ENCODE data around the gene CCDC30.
"Not testable (repeated sequence)": the region's sequence is repeated elsewhere in the genome, so short reads cannot be mapped to it uniquely, and the experiment has no call there.

Gene CCDC30

GRCh38 chr1:42454403-42454802 lies 8.7 kb upstream of the CCDC30 start:
- no peak for DNase-seq

- DNase-seq: peak; percentile 47
Observed at GRCh38 chr1:42456010-42456753, 6.9 kb upstream of the CCDC30 start, which contains the start of the genes PPCS and ZMYND12. Gene PPCS, plus strand, starts transcription at chr1:42456543. Its CDS starts 23 bp downstream, at chr1:42456566. Gene ZMYND12, minus strand, starts transcription at chr1:42456022. Its CDS starts 25 bp downstream, at chr1:42455997.

GRCh38 chr1:42456754-42457089 lies 6.4 kb upstream of the CCDC30 start:
- DNase-seq: no peak

GRCh38 chr1:42461196-42461595 lies 1.9 kb upstream of the CCDC30 start:
- DNase-seq: no peak

GRCh38 chr1:42463921-42464320 lies 835 bp downstream of the CCDC30 start:
- DNase-seq: no peak

GRCh38 chr1:42466030-42466429 lies 2.9 kb downstream of the CCDC30 start:
- no peak for DNase-seq

- no peak for DNase-seq
Observed at GRCh38 chr1:42469727-42470126, 6.6 kb downstream of the CCDC30 start.

- no peak for DNase-seq
Observed at GRCh38 chr1:42476605-42477004, 13.5 kb downstream of the CCDC30 start.

- not testable (repeated sequence) for DNase-seq
Observed at GRCh38 chr1:42477354-42477753, 14.3 kb downstream of the CCDC30 start.

GRCh38 chr1:42477775-42478174 lies 14.7 kb downstream of the CCDC30 start:
- DNase-seq: no peak

- no peak for DNase-seq
Observed at GRCh38 chr1:42479621-42480020, 16.5 kb downstream of the CCDC30 start.

GRCh38 chr1:42480921-42481320 lies 17.8 kb downstream of the CCDC30 start:
- no peak for DNase-seq

- no peak for DNase-seq
Observed at GRCh38 chr1:42482635-42483153, 19.6 kb downstream of the CCDC30 start.

- no peak for DNase-seq
Observed at GRCh38 chr1:42484382-42484781, 21.3 kb downstream of the CCDC30 start.

- no peak for DNase-seq
Observed at GRCh38 chr1:42490237-42490636, 27.2 kb downstream of the CCDC30 start.

- not testable (repeated sequence) for DNase-seq
Observed at GRCh38 chr1:42502031-42502430, 38.9 kb downstream of the CCDC30 start.

GRCh38 chr1:42504535-42505128 lies 41.5 kb downstream of the CCDC30 start:
- DNase-seq: no peak

- no peak for DNase-seq
Observed at GRCh38 chr1:42506576-42506975, 43.5 kb downstream of the CCDC30 start.

- DNase-seq: not testable (repeated sequence)
Observed at GRCh38 chr1:42511581-42512155, 48.6 kb downstream of the CCDC30 start.

GRCh38 chr1:42518908-42519307 lies 55.8 kb downstream of the CCDC30 start:
- DNase-seq: no peak

GRCh38 chr1:42523171-42523570 lies 60.1 kb downstream of the CCDC30 start:
- no peak for DNase-seq

- DNase-seq: no peak
Observed at GRCh38 chr1:42524330-42524729, 61.2 kb downstream of the CCDC30 start.

- DNase-seq: no peak
Observed at GRCh38 chr1:42529724-42530181, 66.7 kb downstream of the CCDC30 start.

GRCh38 chr1:42531043-42531442 lies 68.0 kb downstream of the CCDC30 start:
- DNase-seq: no peak

Data from NCI-H2081 treated with DMSO at 0.1 percent for 48 hours (cell line).